HEK293 (cell line): Measurements from ENCODE around the gene WFS1.

Source experiments
- CTCF ChIA-PET: fragments of 350-600 bp; formaldehyde crosslinking; extraction: SDS; loops from one replicate; lab custom pipeline; 2021; ENCODE audit warnings: antibody characterized with exemption; lab: Yijun Ruan, JAX
- POLR2A ChIA-PET: fragments of 300-600 bp; formaldehyde crosslinking; extraction: SDS; loops from one replicate; lab custom pipeline; 2020; ENCODE audit warnings: antibody characterized with exemption, inconsistent platforms; lab: Yijun Ruan, JAX
- H3K27ac ChIP-seq: fragments of 200-500 bp; sonication (Bioruptor generic); 2 replicates; pipeline ENCODE4 v1.5.1; 2014; ENCODE audit warnings: low read depth, low read length, control low read depth, inconsistent platforms; ENCODE audit errors: extremely low read depth
- H3K36me3 ChIP-seq, 2 experiments: fragments of 200-500 bp in 1 of 2; sonication (Bioruptor generic) in 1 of 2; 1 replicate in 1 of 2; 2 replicates in 1 of 2; pipeline ENCODE4 v1.5.1; 2014 to 2017; ENCODE audit warnings: inconsistent platforms in 2 of 2, low read length in 2 of 2; ENCODE audit not compliant: control insufficient read depth in 2 of 2, insufficient read depth in 1 of 2
- H3K4me1 ChIP-seq: fragments of 200-500 bp; sonication (Bioruptor generic); 2 replicates; pipeline ENCODE4 v1.5.1; 2014; ENCODE audit warnings: mild to moderate bottlenecking, low read length, inconsistent platforms; ENCODE audit not compliant: control insufficient read depth, insufficient read depth
- H3K4me3 ChIP-seq: 2 replicates; pipeline ENCODE4 v1.5.1; 2011; ENCODE audit warnings: low read depth, mild to moderate bottlenecking, control low read depth, low read length, moderate library complexity
- H3K9me3 ChIP-seq: fragments of 200-500 bp; sonication (Bioruptor generic); 2 replicates; pipeline ENCODE4 v1.5.1; 2014; ENCODE audit warnings: low read depth, low read length, inconsistent platforms; ENCODE audit not compliant: control insufficient read depth, insufficient read depth
- HIC1 ChIP-seq: fragments of 450-650 bp; formaldehyde crosslinking; IDR thresholded peaks from 2 replicates; pipeline ENCODE4 v1.5.1; 2016; ENCODE audit warnings: missing biosample characterization, missing genetic modification characterization
- SCRT2 ChIP-seq: fragments of 450-650 bp; formaldehyde crosslinking; IDR thresholded peaks from 2 replicates; pipeline ENCODE4 v1.5.1; 2016; ENCODE audit warnings: missing biosample characterization, missing genetic modification characterization
- TRIM28 ChIP-seq: IDR thresholded peaks from 2 replicates; pipeline ENCODE4 v1.6.1; 2011; ENCODE audit warnings: low read length, control low read depth, borderline replicate concordance
- ZBTB17 ChIP-seq: fragments of 450-650 bp; formaldehyde crosslinking; IDR thresholded peaks from 2 replicates; pipeline ENCODE4 v1.5.1; 2016; ENCODE audit warnings: missing biosample characterization, missing genetic modification characterization
- ZBTB21 ChIP-seq: fragments of 450-650 bp; formaldehyde crosslinking; IDR thresholded peaks from 2 replicates; pipeline ENCODE4 v1.5.1; 2017; ENCODE audit warnings: missing biosample characterization, missing genetic modification characterization
- ZNF311 ChIP-seq: fragments of 450-650 bp; formaldehyde crosslinking; IDR thresholded peaks from 2 replicates; pipeline ENCODE4 v1.5.1; 2017; ENCODE audit warnings: missing biosample characterization, missing genetic modification characterization, borderline replicate concordance
- ZNF48 ChIP-seq: fragments of 450-650 bp; formaldehyde crosslinking; IDR thresholded peaks from 2 replicates; pipeline ENCODE4 v1.5.1; 2016; ENCODE audit warnings: missing biosample characterization, missing genetic modification characterization
- ZNF600 ChIP-seq: fragments of 450-650 bp; formaldehyde crosslinking; IDR thresholded peaks from 2 replicates; pipeline ENCODE4 v1.5.1; 2016; ENCODE audit warnings: missing biosample characterization, missing genetic modification characterization
- ZNF610 ChIP-seq: fragments of 450-650 bp; formaldehyde crosslinking; IDR thresholded peaks from 2 replicates; pipeline ENCODE4 v1.5.1; 2016; ENCODE audit warnings: missing biosample characterization, missing genetic modification characterization, borderline replicate concordance
- ZNF629 ChIP-seq: fragments of 450-650 bp; formaldehyde crosslinking; IDR thresholded peaks from 2 replicates; pipeline ENCODE4 v1.5.1; 2017; ENCODE audit warnings: missing biosample characterization, missing genetic modification characterization
- ZNF664 ChIP-seq: fragments of 450-650 bp; formaldehyde crosslinking; IDR thresholded peaks from 2 replicates; pipeline ENCODE4 v1.5.1; 2016; ENCODE audit warnings: missing biosample characterization, missing genetic modification characterization
- TF ChIP-seq, protein P1 (sequence below): fragments of 450-650 bp; formaldehyde crosslinking; IDR thresholded peaks from 2 replicates; pipeline ENCODE4 v1.5.1; 2016; ENCODE audit warnings: missing biosample characterization, missing genetic modification characterization
- TF ChIP-seq, protein P2 (sequence below): fragments of 450-650 bp; formaldehyde crosslinking; IDR thresholded peaks from 2 replicates; pipeline ENCODE4 v1.5.1; 2016; ENCODE audit warnings: missing biosample characterization, missing genetic modification characterization
- TF ChIP-seq, protein P3 (sequence below): fragments of 450-650 bp; formaldehyde crosslinking; IDR thresholded peaks from 2 replicates; pipeline ENCODE4 v1.5.1; 2016; ENCODE audit warnings: missing biosample characterization, missing genetic modification characterization

Gene WFS1

GRCh38 chr4:6342530-6343293 lies 73.1 kb downstream of the WFS1 start:
- no peaks in the 10 kb centered on the region for H3K4me1 ChIP-seq
- ChIA-PET POLR2A (no interaction called here), CTCF (interaction anchor here (0.7 to 4.3 kb wide), 5 partner anchors 9 to 221 kb away, joined by 3 to 22 read pairs (median 6); no protein-coding TSS in a partner anchor)
- H3K36me3 ChIP-seq, result peaks cover 0 to 9% of the 10 kb centered on the region in 2 experiments; a peak in 1 of 3 replicates
- no peak overlapping the region for H3K27ac ChIP-seq
- H3K9me3 ChIP-seq, result no peaks in the 10 kb centered on the region
- TF ChIP-seq, protein P1, sequence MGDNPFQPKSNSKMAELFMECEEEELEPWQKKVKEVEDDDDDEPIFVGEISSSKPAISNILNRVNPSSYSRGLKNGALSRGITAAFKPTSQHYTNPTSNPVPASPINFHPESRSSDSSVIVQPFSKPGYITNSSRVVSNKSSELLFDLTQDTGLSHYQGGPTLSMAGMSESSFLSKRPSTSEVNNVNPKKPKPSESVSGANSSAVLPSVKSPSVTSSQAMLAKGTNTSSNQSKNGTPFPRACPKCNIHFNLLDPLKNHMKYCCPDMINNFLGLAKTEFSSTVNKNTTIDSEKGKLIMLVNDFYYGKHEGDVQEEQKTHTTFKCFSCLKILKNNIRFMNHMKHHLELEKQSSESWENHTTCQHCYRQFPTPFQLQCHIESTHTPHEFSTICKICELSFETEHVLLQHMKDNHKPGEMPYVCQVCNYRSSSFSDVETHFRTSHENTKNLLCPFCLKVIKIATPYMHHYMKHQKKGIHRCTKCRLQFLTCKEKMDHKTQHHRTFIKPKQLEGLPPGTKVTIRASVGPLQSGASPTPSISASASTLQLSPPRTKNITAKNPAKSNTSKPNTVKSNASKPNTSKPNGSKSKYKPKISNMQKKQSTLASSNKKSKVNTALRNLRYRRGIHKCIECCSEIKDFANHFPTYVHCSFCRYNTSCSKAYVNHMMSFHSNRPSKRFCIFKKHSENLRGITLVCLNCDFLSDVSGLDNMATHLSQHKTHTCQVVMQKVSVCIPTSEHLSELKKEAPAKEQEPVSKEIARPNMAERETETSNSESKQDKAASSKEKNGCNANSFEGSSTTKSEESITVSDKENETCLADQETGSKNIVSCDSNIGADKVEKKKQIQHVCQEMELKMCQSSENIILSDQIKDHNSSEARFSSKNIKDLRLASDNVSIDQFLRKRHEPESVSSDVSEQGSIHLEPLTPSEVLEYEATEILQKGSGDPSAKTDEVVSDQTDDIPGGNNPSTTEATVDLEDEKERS, result no peak
- no peak for TF ChIP-seq ZBTB17 (tag by site-specific recombination)
- no peak for TF ChIP-seq ZNF48
- no peak overlapping the region for H3K4me3 ChIP-seq

DNA sequence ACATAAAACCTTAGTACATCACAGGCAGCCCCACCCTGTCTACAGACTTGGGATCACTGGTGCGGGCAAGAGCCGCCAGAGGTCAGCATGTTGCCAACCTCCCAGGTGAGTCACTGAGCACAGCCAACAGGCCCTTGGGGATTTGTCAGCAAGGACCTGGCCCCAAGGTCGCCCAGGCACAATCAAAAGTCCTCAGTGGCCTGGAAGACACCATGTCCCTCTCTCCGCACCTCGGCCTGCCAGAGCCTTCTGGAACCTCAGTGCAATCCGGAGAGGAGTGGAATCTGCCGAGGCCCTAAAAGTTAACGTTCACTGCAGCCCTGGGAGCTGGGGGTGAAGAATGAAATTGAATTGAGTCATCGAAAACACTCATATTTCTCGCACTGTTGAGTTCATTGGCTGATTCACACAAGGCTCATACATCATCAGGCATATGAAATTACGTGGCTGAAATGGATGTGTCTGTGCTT lies 74.3 kb downstream of the WFS1 start:
- Histone ChIP-seq H3K27ac (no peak overlapping the region), H3K4me3 (no peak overlapping the region), H3K36me3 (peaks cover 0 to 9% of the 10 kb centered on the region in 2 experiments; a peak in 1 of 3 replicates), H3K9me3 (no peaks in the 10 kb centered on the region), H3K4me1 (no peaks in the 10 kb centered on the region)
- ChIA-PET CTCF (interaction anchor here (0.6 to 4.3 kb wide), 5 partner anchors 10 to 202 kb away, joined by 3 to 22 read pairs (median 3); no protein-coding TSS in a partner anchor), POLR2A (no interaction called here)
- TF ChIP-seq ZBTB21 (tag by site-specific recombination) (peak; percentile 30; the same call in 1 of the 2 replicates), ZNF664 (tag by site-specific recombination) (no peak), HIC1 (tag by site-specific recombination) (peak; percentile 51; the same call in 1 of the 2 replicates), ZNF610 (tag by site-specific recombination) (no peak), ZNF600 (tag by site-specific recombination) (0 out of 2 replicates have a peak, but pooled peaks have one; percentile 39), ZNF311 (tag by site-specific recombination) (no peak), SCRT2 (peak; percentile 34; the same call in 1 of the 2 replicates), ZNF629 (tag by site-specific recombination) (peak; percentile 68), TRIM28 (no peak)
- TF ChIP-seq, protein P2, sequence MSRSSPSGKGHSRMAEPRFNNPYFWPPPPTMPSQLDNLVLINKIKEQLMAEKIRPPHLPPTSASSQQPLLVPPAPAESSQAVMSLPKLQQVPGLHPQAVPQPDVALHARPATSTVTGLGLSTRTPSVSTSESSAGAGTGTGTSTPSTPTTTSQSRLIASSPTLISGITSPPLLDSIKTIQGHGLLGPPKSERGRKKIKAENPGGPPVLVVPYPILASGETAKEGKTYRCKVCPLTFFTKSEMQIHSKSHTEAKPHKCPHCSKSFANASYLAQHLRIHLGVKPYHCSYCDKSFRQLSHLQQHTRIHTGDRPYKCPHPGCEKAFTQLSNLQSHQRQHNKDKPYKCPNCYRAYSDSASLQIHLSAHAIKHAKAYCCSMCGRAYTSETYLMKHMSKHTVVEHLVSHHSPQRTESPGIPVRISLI (tag by site-specific recombination), result no peak
- TF ChIP-seq, protein P3, sequence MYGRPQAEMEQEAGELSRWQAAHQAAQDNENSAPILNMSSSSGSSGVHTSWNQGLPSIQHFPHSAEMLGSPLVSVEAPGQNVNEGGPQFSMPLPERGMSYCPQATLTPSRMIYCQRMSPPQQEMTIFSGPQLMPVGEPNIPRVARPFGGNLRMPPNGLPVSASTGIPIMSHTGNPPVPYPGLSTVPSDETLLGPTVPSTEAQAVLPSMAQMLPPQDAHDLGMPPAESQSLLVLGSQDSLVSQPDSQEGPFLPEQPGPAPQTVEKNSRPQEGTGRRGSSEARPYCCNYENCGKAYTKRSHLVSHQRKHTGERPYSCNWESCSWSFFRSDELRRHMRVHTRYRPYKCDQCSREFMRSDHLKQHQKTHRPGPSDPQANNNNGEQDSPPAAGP (tag by site-specific recombination), result 0 out of 2 replicates have a peak, but pooled peaks have one; percentile 22
